KMS-11 (cell line): Measurements from ENCODE around the gene ADAR.

Experiments
- H2AFZ ChIP-seq: fragments of 200-600 bp; sonication (generic); 2 replicates; pipeline ENCODE4 v1.6.1; 2016; ENCODE audit warnings: antibody characterized with exemption, mixed run types, low read depth
- H3K27ac ChIP-seq: fragments of 200-600 bp; sonication (generic); 2 replicates; pipeline ENCODE4 v1.6.1; 2016; ENCODE audit warnings: mild to moderate bottlenecking, mixed run types
- H3K27me3 ChIP-seq: fragments of 200-600 bp; sonication (generic); 2 replicates; pipeline ENCODE4 v1.6.1; 2017; ENCODE audit warnings: mild to moderate bottlenecking, low read depth, mixed run types, moderate library complexity; ENCODE audit not compliant: insufficient read depth
- H3K36me3 ChIP-seq: fragments of 200-600 bp; sonication (generic); 2 replicates; pipeline ENCODE4 v1.6.1; 2017; ENCODE audit warnings: mild to moderate bottlenecking, mixed run types; ENCODE audit not compliant: insufficient read depth
- H3K4me1 ChIP-seq: fragments of 200-600 bp; sonication (generic); 2 replicates; pipeline ENCODE4 v1.6.1; 2016; ENCODE audit warnings: mild to moderate bottlenecking, low read depth, mixed run types; ENCODE audit not compliant: poor library complexity, severe bottlenecking
- H3K4me2 ChIP-seq: fragments of 200-600 bp; sonication (generic); 2 replicates; pipeline ENCODE4 v1.7.0; 2016; ENCODE audit warnings: mild to moderate bottlenecking, mixed run types
- H3K4me3 ChIP-seq: fragments of 200-600 bp; sonication (generic); IDR thresholded peaks from 2 replicates; pipeline ENCODE4 v1.6.1; 2017; ENCODE audit warnings: low read depth, low read length, mixed read lengths; ENCODE audit not compliant: insufficient read depth
- H3K79me2 ChIP-seq: fragments of 200-600 bp; sonication (generic); 2 replicates; pipeline ENCODE4 v1.6.1; 2016; ENCODE audit warnings: low read depth, mixed run types; ENCODE audit not compliant: insufficient read depth
- H3K9ac ChIP-seq: fragments of 200-600 bp; sonication (generic); 2 replicates; pipeline ENCODE4 v1.6.1; 2016; ENCODE audit warnings: mild to moderate bottlenecking, mixed run types
- H4K20me1 ChIP-seq: fragments of 200-600 bp; sonication (generic); 2 replicates; pipeline ENCODE4 v1.6.1; 2016; ENCODE audit warnings: mild to moderate bottlenecking, mixed run types; ENCODE audit not compliant: insufficient read depth
- CTCF ChIP-seq: fragments of 200-600 bp; sonication (generic); conservative IDR thresholded peaks from 2 replicates; pipeline ENCODE4 v1.6.1; 2017; ENCODE audit warnings: low read depth, mild to moderate bottlenecking, antibody characterized with exemption, low read length, moderate library complexity, mixed read lengths

Gene ADAR

GRCh38 chr1:154593390-154593789, 14.6 kb downstream of the ADAR start:
- no peaks in the 10 kb centered on the region for H4K20me1 ChIP-seq
- H2AFZ ChIP-seq = no peak overlapping the region
- no peak overlapping the region for H3K9ac ChIP-seq
- peaks cover 2% of the 10 kb centered on the region; the same call in 1 of the 2 replicates for H3K79me2 ChIP-seq
- H3K27ac ChIP-seq = no peak overlapping the region
- no peak overlapping the region for H3K4me3 ChIP-seq
- no peak for TF ChIP-seq CTCF
- no peaks in the 10 kb centered on the region for H3K4me1 ChIP-seq
- no peak overlapping the region for H3K4me2 ChIP-seq
- peaks cover 62% of the 10 kb centered on the region; the same call in 1 of the 2 replicates for H3K36me3 ChIP-seq
- no peaks in the 10 kb centered on the region for H3K27me3 ChIP-seq

GRCh38 chr1:154591206-154591605, 16.8 kb downstream of the ADAR start:
- no peak for TF ChIP-seq CTCF
- no peak overlapping the region for H2AFZ ChIP-seq
- H3K36me3 ChIP-seq = peaks cover 64% of the 10 kb centered on the region; the same call in 1 of the 2 replicates
- no peak overlapping the region for H3K27ac ChIP-seq
- no peaks in the 10 kb centered on the region for H3K27me3 ChIP-seq
- no peaks in the 10 kb centered on the region for H3K79me2 ChIP-seq
- H3K4me3 ChIP-seq = no peak overlapping the region
- H3K4me1 ChIP-seq = no peaks in the 10 kb centered on the region
- H4K20me1 ChIP-seq = no peaks in the 10 kb centered on the region
- H3K9ac ChIP-seq = no peak overlapping the region
- no peak overlapping the region for H3K4me2 ChIP-seq

GRCh38 chr1:154590756-154591155, 17.2 kb downstream of the ADAR start:
- no peak overlapping the region for H2AFZ ChIP-seq
- no peaks in the 10 kb centered on the region for H3K79me2 ChIP-seq
- no peaks in the 10 kb centered on the region for H4K20me1 ChIP-seq
- no peak overlapping the region for H3K27ac ChIP-seq
- no peak overlapping the region for H3K9ac ChIP-seq
- H3K4me2 ChIP-seq = no peak overlapping the region
- peaks cover under 1% of the 10 kb centered on the region for H3K4me1 ChIP-seq
- no peak for TF ChIP-seq CTCF
- no peak overlapping the region for H3K4me3 ChIP-seq
- H3K36me3 ChIP-seq = peaks cover 68% of the 10 kb centered on the region; the same call in 1 of the 2 replicates
- H3K27me3 ChIP-seq = no peaks in the 10 kb centered on the region

- TF ChIP-seq CTCF = no peak
- no peak overlapping the region for H3K27ac ChIP-seq
- H2AFZ ChIP-seq = no peak overlapping the region
- no peaks in the 10 kb centered on the region for H4K20me1 ChIP-seq
- H3K27me3 ChIP-seq = no peaks in the 10 kb centered on the region
- H3K79me2 ChIP-seq = no peaks in the 10 kb centered on the region
- no peak overlapping the region for H3K4me3 ChIP-seq
- H3K9ac ChIP-seq = no peak overlapping the region
- peaks cover 76% of the 10 kb centered on the region; the same call in 1 of the 2 replicates for H3K36me3 ChIP-seq
- no peak overlapping the region for H3K4me2 ChIP-seq
- H3K4me1 ChIP-seq = peaks cover 10% of the 10 kb centered on the region
These were observed 18.2 kb downstream of the ADAR start for GRCh38 chr1:154589780-154590179.
